Measurements from ENCODE around the gene PRKAA2.

Gene PRKAA2

DNA sequence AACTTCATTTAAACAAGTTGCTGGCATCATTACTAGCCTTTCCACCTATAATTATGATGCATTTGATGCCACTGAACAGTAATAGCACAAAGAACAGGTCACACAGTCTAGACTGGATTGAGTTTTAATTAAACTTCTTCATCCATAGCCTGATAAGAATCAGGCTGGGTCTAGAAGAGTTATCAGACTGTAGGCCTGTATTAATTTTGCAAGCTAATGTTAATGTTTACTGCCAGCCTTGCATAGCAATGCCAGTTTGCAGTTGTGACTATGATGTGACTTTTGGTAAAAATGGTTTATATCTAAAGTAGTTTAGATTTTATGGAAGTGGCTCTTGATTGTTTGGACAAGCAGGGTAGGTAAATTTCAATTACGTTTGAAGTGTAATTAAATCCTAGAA lies 68.0 kb downstream of the PRKAA2 start:
- ChIA-PET POLR2A (no interaction called here), CTCF (interaction anchor here (1.2 kb wide), 1 partner anchor 107 kb away, joined by 4 read pairs; no protein-coding TSS in a partner anchor)
- Histone ChIP-seq H3K27ac (ENCODE audit: extremely low read depth, low read depth, low read length) (no peak overlapping the region), H3K4me3 (ENCODE audit: low read depth, low read length) (no peak overlapping the region), H3K36me3 (ENCODE audit: control insufficient read depth in 2 of 2, insufficient read depth in 1 of 2, low read length in 2 of 2) (peaks cover 0 to under 1% of the 10 kb centered on the region in 2 experiments; a peak in 2 of 3 replicates), H3K4me1 (ENCODE audit: control insufficient read depth, insufficient read depth, low read length) (peaks cover 19% of the 10 kb centered on the region), H3K9me3 (ENCODE audit: control insufficient read depth, insufficient read depth, low read depth, low read length) (no peaks in the 10 kb centered on the region)
- TF ChIP-seq, protein P1, sequence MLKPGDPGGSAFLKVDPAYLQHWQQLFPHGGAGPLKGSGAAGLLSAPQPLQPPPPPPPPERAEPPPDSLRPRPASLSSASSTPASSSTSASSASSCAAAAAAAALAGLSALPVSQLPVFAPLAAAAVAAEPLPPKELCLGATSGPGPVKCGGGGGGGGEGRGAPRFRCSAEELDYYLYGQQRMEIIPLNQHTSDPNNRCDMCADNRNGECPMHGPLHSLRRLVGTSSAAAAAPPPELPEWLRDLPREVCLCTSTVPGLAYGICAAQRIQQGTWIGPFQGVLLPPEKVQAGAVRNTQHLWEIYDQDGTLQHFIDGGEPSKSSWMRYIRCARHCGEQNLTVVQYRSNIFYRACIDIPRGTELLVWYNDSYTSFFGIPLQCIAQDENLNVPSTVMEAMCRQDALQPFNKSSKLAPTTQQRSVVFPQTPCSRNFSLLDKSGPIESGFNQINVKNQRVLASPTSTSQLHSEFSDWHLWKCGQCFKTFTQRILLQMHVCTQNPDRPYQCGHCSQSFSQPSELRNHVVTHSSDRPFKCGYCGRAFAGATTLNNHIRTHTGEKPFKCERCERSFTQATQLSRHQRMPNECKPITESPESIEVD (tag by site-specific recombination; IDR thresholded peaks at IDR 0.05), result peak; percentile 31; the same call in 1 of the 2 replicates
- TF ChIP-seq ZBTB17 (tag by site-specific recombination; IDR thresholded peaks at IDR 0.05), result no peak

DNA sequence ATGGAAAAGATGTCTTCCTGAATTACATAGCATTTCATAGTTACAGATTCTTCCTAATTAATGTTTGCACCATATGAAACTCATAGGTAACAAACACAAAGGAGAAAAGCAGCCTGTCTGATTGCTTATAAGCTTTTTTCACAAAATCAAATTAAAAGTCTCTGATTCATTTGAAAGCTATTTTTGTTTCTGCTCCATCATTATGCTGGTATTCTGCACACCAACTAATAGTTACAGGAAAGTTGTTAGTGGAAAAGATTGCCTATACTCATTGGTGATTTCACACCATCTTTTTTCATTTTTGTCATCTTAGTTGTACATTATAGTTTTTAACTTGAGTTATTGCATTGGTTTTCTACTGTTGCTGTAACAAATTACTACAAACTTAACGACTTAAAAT lies 70.0 kb downstream of the PRKAA2 start:
- no peak overlapping the region for H3K27ac ChIP-seq (ENCODE audit: extremely low read depth, low read depth, low read length)
- H3K9me3 ChIP-seq (ENCODE audit: control insufficient read depth, insufficient read depth, low read depth, low read length), result no peaks in the 10 kb centered on the region
- H3K4me3 ChIP-seq (ENCODE audit: low read depth, low read length), result no peak overlapping the region
- no peaks in the 10 kb centered on the region for H3K36me3 ChIP-seq (ENCODE audit: control insufficient read depth in 2 of 2, insufficient read depth in 1 of 2, low read length in 2 of 2)
- peaks cover 16% of the 10 kb centered on the region for H3K4me1 ChIP-seq (ENCODE audit: control insufficient read depth, insufficient read depth, low read length)
- ChIA-PET CTCF (no interaction called here), POLR2A (no interaction called here)
- TF ChIP-seq SCRT1 (tag by site-specific recombination; IDR thresholded peaks at IDR 0.05; ENCODE audit: borderline replicate concordance) (no peak), ZNF792 (tag by site-specific recombination; IDR thresholded peaks at IDR 0.05) (no peak), BCL11A (tag by site-specific recombination; IDR thresholded peaks at IDR 0.05; ENCODE audit: low read depth) (no peak), ZNF302 (tag by site-specific recombination; IDR thresholded peaks at IDR 0.05; ENCODE audit: low read depth) (no peak), ZNF366 (tag by site-specific recombination; conservative IDR thresholded peaks at IDR 0.05) (no peak), ZNF610 (tag by site-specific recombination; IDR thresholded peaks at IDR 0.05; ENCODE audit: borderline replicate concordance) (no peak), ZBTB20 (tag by site-specific recombination; IDR thresholded peaks at IDR 0.05) (no peak), ZNF202 (tag by site-specific recombination; IDR thresholded peaks at IDR 0.05; ENCODE audit: borderline replicate concordance) (no peak), ZNF169 (tag by site-specific recombination; IDR thresholded peaks at IDR 0.05) (no peak)
- TF ChIP-seq, protein P2, sequence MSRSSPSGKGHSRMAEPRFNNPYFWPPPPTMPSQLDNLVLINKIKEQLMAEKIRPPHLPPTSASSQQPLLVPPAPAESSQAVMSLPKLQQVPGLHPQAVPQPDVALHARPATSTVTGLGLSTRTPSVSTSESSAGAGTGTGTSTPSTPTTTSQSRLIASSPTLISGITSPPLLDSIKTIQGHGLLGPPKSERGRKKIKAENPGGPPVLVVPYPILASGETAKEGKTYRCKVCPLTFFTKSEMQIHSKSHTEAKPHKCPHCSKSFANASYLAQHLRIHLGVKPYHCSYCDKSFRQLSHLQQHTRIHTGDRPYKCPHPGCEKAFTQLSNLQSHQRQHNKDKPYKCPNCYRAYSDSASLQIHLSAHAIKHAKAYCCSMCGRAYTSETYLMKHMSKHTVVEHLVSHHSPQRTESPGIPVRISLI (tag by site-specific recombination; IDR thresholded peaks at IDR 0.05), result no peak
- TF ChIP-seq, protein P3, sequence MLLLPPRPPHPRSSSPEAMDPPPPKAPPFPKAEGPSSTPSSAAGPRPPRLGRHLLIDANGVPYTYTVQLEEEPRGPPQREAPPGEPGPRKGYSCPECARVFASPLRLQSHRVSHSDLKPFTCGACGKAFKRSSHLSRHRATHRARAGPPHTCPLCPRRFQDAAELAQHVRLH (tag by site-specific recombination; IDR thresholded peaks at IDR 0.05), result no peak
- TF ChIP-seq, protein P4, sequence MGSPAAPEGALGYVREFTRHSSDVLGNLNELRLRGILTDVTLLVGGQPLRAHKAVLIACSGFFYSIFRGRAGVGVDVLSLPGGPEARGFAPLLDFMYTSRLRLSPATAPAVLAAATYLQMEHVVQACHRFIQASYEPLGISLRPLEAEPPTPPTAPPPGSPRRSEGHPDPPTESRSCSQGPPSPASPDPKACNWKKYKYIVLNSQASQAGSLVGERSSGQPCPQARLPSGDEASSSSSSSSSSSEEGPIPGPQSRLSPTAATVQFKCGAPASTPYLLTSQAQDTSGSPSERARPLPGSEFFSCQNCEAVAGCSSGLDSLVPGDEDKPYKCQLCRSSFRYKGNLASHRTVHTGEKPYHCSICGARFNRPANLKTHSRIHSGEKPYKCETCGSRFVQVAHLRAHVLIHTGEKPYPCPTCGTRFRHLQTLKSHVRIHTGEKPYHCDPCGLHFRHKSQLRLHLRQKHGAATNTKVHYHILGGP (tag by site-specific recombination; IDR thresholded peaks at IDR 0.05), result no peak

DNA sequence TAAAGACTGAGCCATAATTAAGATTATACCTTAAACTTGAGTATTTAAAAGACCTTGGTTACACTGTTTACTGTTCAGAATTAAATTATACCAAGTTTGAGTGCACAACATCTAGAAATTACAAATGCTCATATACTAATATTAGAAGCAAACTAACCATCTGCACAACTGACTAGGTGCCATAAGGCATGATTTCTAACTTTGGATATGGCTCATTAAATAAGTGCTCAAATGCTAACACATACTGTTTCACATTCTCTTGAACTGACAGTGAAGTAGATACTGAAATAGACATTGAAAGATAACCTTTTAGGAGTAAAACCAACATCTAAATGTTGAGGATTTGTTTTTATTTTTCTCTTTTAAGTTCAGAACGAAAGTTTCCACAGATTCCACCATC lies 74.1 kb downstream of the PRKAA2 start:
- Histone ChIP-seq H3K4me1 (ENCODE audit: control insufficient read depth, insufficient read depth, low read length) (no peaks in the 10 kb centered on the region), H3K9me3 (ENCODE audit: control insufficient read depth, insufficient read depth, low read depth, low read length) (no peaks in the 10 kb centered on the region), H3K36me3 (ENCODE audit: control insufficient read depth in 2 of 2, insufficient read depth in 1 of 2, low read length in 2 of 2) (no peaks in the 10 kb centered on the region), H3K27ac (ENCODE audit: extremely low read depth, low read depth, low read length) (no peak overlapping the region), H3K4me3 (ENCODE audit: low read depth, low read length) (no peak overlapping the region)
- TF ChIP-seq ZNF76 (tag by site-specific recombination; IDR thresholded peaks at IDR 0.05; ENCODE audit: borderline replicate concordance, low read depth), result no peak
- TF ChIP-seq ZNF184 (tag by site-specific recombination; IDR thresholded peaks at IDR 0.05), result no peak
- TF ChIP-seq, protein P5, sequence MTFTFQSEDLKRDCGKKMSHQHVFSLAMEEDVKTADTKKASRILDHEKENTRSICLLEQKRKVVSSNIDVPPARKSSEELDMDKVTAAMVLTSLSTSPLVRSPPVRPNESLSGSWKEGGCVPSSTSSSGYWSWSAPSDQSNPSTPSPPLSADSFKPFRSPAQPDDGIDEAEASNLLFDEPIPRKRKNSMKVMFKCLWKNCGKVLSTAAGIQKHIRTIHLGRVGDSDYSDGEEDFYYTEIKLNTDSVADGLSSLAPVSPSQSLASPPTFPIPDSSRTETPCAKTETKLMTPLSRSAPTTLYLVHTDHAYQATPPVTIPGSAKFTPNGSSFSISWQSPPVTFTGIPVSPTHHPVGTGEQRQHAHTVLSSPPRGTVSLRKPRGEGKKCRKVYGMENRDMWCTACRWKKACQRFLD (tag by site-specific recombination; IDR thresholded peaks at IDR 0.05), result no peak
- TF ChIP-seq ZNF660 (tag by site-specific recombination; IDR thresholded peaks at IDR 0.05), result no peak
- no peak for TF ChIP-seq ZNF404 (tag by site-specific recombination; IDR thresholded peaks at IDR 0.05)
- TF ChIP-seq ZFHX2 (tag by site-specific recombination; conservative IDR thresholded peaks at IDR 0.05), result no peak
- no peak for TF ChIP-seq HOXA7 (CRISPR knock-in tag; IDR thresholded peaks at IDR 0.05; ENCODE audit: borderline replicate concordance)
- TF ChIP-seq TCF7L2 (IDR thresholded peaks at IDR 0.05; ENCODE audit: borderline replicate concordance, low read depth, low read length), result no peak
- TF ChIP-seq SCRT2 (tag by site-specific recombination; IDR thresholded peaks at IDR 0.05), result no peak
- TF ChIP-seq ZNF768 (tag by site-specific recombination; IDR thresholded peaks at IDR 0.05), result no peak
- no peak for TF ChIP-seq ZNF677 (tag by site-specific recombination; IDR thresholded peaks at IDR 0.05)
- no peak for TF ChIP-seq BCL11A (tag by site-specific recombination; IDR thresholded peaks at IDR 0.05; ENCODE audit: low read depth)
- ChIA-PET POLR2A (no interaction called here), CTCF (no interaction called here)
